ENCODE data around the gene TBKBP1.

GRCh38 chr17:47696717-47697642, 3.0 kb downstream of the TBKBP1 start:
- TF ChIP-seq CTCF (IDR thresholded peaks at IDR 0.05), result no peak
- TF ChIP-seq POLR2A (IDR thresholded peaks at IDR 0.05), result no peak
- no peak for TF ChIP-seq POLR2AphosphoS5 (IDR thresholded peaks at IDR 0.05)

Measured in breast epithelium (tissue), 3 donors.